GM19099 (cell line): Measurements from ENCODE around the gene LVRN.

Source experiments
- POLR2A ChIP-seq: IDR thresholded peaks from 3 replicates; pipeline ENCODE4 v1.6.1; 2011; ENCODE audit warnings: low read depth; ENCODE audit not compliant: insufficient read length; ENCODE audit errors: extremely low read depth

The LVRN gene

DNA sequence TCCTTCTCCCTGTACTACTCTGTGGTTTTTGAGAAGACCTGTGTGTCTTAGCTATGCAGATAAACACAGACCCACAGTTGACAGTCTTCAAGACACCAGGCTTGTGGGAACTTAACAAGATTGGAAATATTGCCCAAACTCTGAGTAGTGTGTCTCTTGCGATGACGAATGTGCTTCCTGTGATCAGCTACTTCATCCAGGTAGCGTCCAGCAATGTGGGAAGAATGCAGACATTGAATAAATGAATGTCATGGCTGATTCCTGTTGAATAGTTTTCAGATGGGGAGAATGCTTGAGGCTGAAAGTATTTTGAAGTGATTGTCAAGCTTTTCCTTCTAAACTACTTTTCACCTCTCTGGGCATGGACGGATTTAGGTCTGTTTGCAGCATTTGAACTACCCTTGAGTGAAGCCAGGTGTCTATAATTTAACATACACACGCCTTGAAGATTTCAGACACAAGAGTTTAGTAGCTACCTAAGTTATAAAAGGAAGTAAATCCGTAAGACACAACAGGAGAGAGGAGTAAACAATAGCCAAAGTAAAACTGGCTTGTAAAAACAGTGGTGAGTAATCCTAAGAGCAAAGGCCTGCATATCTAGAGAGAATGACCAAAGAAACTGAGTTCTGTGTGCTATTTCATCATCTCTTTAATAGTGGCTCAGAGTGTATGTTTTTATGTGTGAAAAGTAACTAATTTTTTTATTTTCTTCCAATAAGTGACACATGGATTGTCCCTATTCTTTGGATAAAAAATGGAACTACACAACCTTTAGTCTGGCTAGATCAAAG is 40.0 kb downstream of the LVRN start:
- TF ChIP-seq POLR2A: no peak

DNA sequence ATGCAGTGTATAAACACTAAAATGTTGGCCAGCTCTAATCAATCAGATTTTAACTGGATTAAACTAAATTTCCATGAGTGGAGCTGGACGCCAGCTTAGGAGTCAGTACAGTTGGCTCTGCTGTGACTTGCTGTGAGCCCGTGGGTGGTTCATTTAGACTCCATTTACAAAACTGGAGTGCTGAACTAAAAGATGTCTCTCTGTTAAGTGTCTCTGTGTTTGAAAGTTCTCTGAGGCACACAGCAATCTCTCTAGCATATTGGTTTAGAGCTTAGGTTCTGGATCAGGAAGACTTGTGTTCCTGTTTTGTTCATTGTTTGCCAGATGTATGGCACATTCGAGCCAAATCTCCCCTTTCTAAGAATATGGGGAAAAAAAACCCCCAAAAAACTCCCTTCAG is 42.0 kb downstream of the LVRN start:
- no peak for TF ChIP-seq POLR2A

GRCh38 chr5:116009806-116010205 is 47.5 kb downstream of the LVRN start:
- TF ChIP-seq POLR2A: no peak

DNA sequence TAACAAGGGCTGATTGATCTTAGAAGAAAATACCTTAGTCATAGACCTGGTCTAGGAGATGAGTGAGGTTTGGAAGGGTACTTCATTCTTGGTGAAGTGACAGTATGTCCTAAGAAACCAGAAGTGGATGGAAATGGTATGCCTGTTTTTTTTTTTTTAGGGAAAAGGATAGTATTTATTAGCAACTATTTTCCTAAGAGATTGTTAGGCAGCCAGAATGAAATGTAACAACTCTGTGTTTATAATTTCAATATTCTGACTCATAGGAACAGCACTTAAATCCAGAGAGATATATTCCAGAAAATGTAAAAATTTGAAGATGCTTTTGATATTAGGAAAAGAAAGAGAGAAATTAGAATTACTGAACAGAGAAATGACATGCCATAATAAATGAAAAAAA is 48.8 kb downstream of the LVRN start:
- TF ChIP-seq POLR2A: no peak

GRCh38 chr5:116013207-116013785 is 51.0 kb downstream of the LVRN start:
- TF ChIP-seq POLR2A: no peak

DNA sequence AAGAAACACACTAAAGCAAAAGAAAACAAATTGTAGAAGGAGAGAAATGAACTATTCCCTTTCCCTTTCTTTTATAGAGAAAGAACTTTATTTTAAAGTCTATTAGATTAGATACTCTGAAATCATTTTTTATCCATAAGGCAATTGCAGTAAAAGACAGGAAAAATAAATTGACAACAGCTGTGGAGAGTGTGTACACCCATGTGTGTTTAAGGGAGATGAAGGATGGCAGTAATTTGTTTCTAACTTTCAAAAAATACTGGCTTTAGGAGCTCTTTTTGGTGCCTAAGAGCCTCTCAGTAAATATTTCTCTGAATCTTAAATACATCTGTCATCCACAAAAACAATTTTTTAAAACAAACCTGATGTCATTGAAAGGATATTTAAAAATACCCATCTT is 51.7 kb downstream of the LVRN start:
- no peak for TF ChIP-seq POLR2A

GRCh38 chr5:116023619-116024018 is 61.3 kb downstream of the LVRN start:
- no peak for TF ChIP-seq POLR2A

- TF ChIP-seq POLR2A: no peak
Measured at GRCh38 chr5:116025866-116026265, 63.6 kb downstream of the LVRN start.

DNA sequence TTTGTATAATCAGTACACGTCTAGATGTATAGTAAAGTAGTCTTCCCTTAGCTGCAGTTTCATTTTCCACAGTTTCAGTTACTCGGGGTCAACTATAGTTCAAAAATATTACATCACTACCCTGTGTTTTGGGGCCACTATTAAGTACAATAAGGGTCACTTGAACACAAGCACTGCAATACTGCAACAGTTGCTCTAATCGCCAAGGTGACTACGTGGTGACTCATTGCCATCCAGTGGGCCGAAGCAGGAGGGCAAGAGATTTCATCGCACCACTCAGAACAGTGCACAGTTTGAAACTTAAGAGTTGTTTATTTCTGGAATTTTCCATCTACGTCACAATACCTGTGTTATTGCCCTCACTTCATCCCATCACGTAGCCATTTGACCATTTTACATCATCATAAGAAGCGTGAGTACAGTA is 69.8 kb downstream of the LVRN start, which contains the start of gene ARL14EPL:
TSS of gene ARL14EPL (plus strand) at position 379 of the 424 bp plus-strand sequence. CDS start 18,994 bp downstream, outside the sequence.
- no peak for TF ChIP-seq POLR2A

DNA sequence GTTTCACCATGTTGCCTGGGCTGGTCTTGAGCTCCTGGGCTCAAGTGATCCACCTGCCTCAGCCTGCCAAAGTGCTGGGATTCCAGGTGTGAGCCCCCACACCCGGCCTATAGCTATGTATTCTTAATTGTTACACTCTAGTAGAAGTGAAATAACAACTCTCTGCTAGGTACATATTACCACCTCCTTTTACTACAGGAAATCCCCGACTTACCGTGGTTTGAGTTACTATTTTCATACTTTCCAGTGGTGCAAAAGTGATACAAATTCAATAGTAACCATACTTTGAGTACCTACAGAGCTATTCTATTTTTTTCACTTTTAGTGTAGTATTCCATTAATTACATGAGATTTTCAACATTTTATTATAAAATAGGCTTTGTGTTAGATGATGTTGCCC is 70.7 kb downstream of the LVRN start:
- TF ChIP-seq POLR2A: no peak

- no peak for TF ChIP-seq POLR2A
Measured at GRCh38 chr5:116035123-116035522, 72.8 kb downstream of the LVRN start.

GRCh38 chr5:116037236-116037822 is 75.1 kb downstream of the LVRN start:
- no peak for TF ChIP-seq POLR2A

DNA sequence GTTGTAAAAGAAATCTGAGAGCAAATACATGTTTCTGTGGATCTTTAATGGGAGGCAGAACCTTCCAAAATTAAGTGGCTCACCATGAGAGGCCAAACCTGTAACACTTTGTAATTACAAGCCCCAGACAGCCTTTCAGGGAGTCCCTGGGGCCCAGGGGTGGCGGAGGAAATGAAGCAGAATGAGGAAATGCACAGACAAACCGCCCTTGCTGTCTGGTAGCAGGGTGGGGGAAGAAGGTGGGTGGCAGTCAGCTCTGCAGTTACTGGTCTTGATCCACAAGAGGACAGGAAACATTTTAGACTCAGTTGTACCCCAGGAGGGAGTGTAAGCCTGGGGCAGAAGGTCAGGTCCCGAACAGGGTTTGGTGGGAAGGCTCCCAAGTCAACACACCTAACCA is 76.5 kb downstream of the LVRN start:
- no peak for TF ChIP-seq POLR2A

DNA sequence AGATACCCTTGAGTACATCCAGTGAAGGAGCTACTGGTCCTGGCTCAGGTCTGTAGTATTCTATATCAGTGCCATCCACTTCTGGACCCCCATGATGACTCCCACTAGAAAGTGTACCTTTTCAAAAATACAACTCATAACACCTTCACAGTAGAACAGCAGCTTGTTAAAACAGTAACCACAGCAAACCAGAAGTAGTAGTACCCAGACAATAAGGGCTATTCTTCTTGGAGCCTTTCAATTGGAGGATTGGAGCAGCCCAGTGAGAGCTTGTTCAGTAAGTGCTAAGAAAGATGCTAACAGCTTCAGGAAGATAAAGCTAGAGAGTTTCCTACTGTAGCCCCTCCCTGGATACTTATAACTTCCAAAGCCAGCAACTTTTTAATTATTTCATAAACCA is 80.1 kb downstream of the LVRN start:
- no peak for TF ChIP-seq POLR2A

GRCh38 chr5:116044073-116044472 is 81.8 kb downstream of the LVRN start:
- no peak for TF ChIP-seq POLR2A

DNA sequence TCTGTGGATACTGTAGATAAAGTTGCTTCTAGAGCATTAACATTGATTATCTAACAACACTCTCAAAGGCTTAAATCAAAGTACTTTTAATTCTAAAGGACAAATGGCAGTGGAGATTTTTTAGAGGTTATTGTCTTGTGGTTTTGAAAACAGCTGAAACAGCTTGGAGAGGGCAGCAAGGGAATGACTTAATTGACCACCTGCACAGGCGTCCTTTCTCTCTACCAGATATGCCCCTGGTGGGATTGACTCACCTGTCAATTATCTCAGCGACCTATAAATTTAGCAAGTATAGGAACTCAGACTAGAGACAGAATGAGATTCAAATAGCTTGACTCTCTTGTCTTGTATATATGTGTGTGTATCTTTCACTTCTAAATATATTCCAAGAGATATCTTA is 83.5 kb downstream of the LVRN start:
- TF ChIP-seq POLR2A: no peak
